ENCODE data around the gene OIP5.
"Not testable (repeated sequence)": the region's sequence is repeated elsewhere in the genome, so short reads cannot be mapped to it uniquely, and the experiment has no call there.

DNA sequence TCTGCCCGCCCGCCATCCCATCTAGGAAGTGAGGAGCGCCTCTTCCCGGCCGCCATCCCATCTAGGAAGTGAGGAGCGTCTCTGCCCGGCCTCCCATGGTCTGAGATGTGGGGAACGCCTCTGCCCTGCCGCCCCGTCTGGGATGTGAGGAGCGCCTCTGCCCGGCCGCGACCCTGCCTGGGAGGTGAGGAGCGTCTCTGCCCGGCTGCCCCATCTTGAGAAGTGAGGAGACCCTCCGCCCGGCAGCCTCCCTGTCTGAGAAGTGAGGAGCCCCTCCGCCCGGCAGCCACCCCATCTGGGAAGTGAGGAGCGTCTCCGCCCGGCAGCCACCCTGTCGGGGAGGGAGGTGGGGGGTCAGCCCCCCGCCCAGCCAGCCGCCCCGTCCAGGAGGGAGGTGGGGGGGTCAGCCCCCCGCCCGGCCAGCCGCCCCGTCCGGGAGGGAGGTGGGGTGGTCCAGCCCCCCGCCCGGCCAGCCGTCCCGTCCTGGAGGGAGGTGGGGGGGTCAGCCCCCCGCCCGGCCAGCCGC, 11.5 kb downstream of the OIP5 start:
- not testable (repeated sequence) for TF ChIP-seq POLR2A (IDR thresholded peaks at IDR 0.05; ENCODE audit: low read depth, low read length); POLR2AphosphoS5 (IDR thresholded peaks at IDR 0.05; ENCODE audit: low read depth, low read length); TAF1 (IDR thresholded peaks at IDR 0.05; ENCODE audit: low read depth, low read length); POU2F2 (IDR thresholded peaks at IDR 0.05; ENCODE audit: low read depth, low read length); PAX5 (IDR thresholded peaks at IDR 0.05; ENCODE audit: insufficient read depth, low read length, severe bottlenecking)
